Activated CD4-positive, alpha-beta T cell treated with anti-CD3 and anti-CD28 coated beads, Interleukin-2, amount 50 U/mL, for 24 hours (primary cell): ENCODE measurements around the gene SPTBN1.
"Not testable (repeated sequence)": the region's sequence is repeated elsewhere in the genome, so short reads cannot be mapped to it uniquely, and the experiment has no call there.

Experiments used
- DNase-seq, 2 donors: peaks; one replicate each; pipeline ENCODE4 v3.0.0-alpha.2; 2020; ENCODE audit warnings: low read depth in 1 of 2, low spot score in 1 of 2

The SPTBN1 gene

GRCh38 chr2:54525321-54525720 lies 69.2 kb downstream of the SPTBN1 start:
- DNase-seq: no peak

- no peak for DNase-seq
These were observed 70.2 kb downstream of the SPTBN1 start for GRCh38 chr2:54526226-54526879.

- DNase-seq: no peak
These were observed 72.3 kb downstream of the SPTBN1 start for GRCh38 chr2:54528311-54528955.

- DNase-seq: not testable (repeated sequence)
These were observed 73.4 kb downstream of the SPTBN1 start for GRCh38 chr2:54529518-54529917.

GRCh38 chr2:54529935-54530334 lies 73.8 kb downstream of the SPTBN1 start:
- no peak for DNase-seq

- no peak for DNase-seq
These were observed 75.4 kb downstream of the SPTBN1 start for GRCh38 chr2:54531558-54531957.

GRCh38 chr2:54534221-54534620 lies 78.1 kb downstream of the SPTBN1 start:
- DNase-seq: no peak

GRCh38 chr2:54534625-54535024 lies 78.5 kb downstream of the SPTBN1 start:
- DNase-seq: no peak

- DNase-seq: no peak
These were observed 79.6 kb downstream of the SPTBN1 start for GRCh38 chr2:54535599-54536195.

- DNase-seq: no peak
These were observed 80.6 kb downstream of the SPTBN1 start for GRCh38 chr2:54536720-54537119.

- no peak for DNase-seq
These were observed 82.4 kb downstream of the SPTBN1 start for GRCh38 chr2:54538537-54538936.

- no peak for DNase-seq
These were observed 83.6 kb downstream of the SPTBN1 start for GRCh38 chr2:54539683-54540082.

- no peak for DNase-seq
These were observed 84.1 kb downstream of the SPTBN1 start for GRCh38 chr2:54540194-54540593.

GRCh38 chr2:54541995-54542394 lies 85.9 kb downstream of the SPTBN1 start:
- DNase-seq: no peak

GRCh38 chr2:54543733-54544396 lies 87.7 kb downstream of the SPTBN1 start:
- DNase-seq: no peak

- no peak for DNase-seq
These were observed 89.7 kb downstream of the SPTBN1 start for GRCh38 chr2:54545702-54546450.

- DNase-seq: no peak
These were observed 90.4 kb downstream of the SPTBN1 start for GRCh38 chr2:54546518-54546917.

- DNase-seq: no peak
These were observed 91.0 kb downstream of the SPTBN1 start for GRCh38 chr2:54546923-54547720.

GRCh38 chr2:54549430-54549829 lies 93.3 kb downstream of the SPTBN1 start:
- DNase-seq: no peak

GRCh38 chr2:54549917-54550518 lies 93.9 kb downstream of the SPTBN1 start:
- no peak for DNase-seq
